Lower leg skin (tissue), 4 donors: ENCODE measurements around the gene ADGRG2. TPM values are rescaled to one million over a fixed set of nuclear protein-coding genes. Genes with fewer than 3 reads are reported as not detected.

Experiments
- DNase-seq, 2 donors: peaks; one replicate each; pipeline ENCODE4 v3.0.0-alpha.2; 2019; ENCODE audit warnings: low spot score in 2 of 2
- H3K4me3 ChIP-seq: fragments of 200-600 bp; sonication (generic); 2 replicates; pipeline ENCODE4 v1.5.1; 2017; ENCODE audit warnings: mild to moderate bottlenecking, low read depth; ENCODE audit not compliant: poor library complexity, severe bottlenecking
- CTCF ChIP-seq, 3 donors: fragments of 450-650 bp; IDR thresholded peaks; one replicate each; pipeline ENCODE4 v1.5.1; 2016; ENCODE audit warnings: antibody characterized with exemption in 3 of 3, mild to moderate bottlenecking in 3 of 3, moderate library complexity in 2 of 3
- POLR2A ChIP-seq, 2 donors: fragments of 450-650 bp; IDR thresholded peaks; one replicate each; pipeline ENCODE4 v1.6.1; 2016 to 2017; ENCODE audit warnings: antibody characterized with exemption in 2 of 2, mild to moderate bottlenecking in 1 of 2, moderate library complexity in 1 of 2
- WGBS, 2 donors: methylation state at CpG; one replicate each; pipeline ENCODE4 v1.1.5; 2018; 5-methylcytosine and 5-hydroxymethylcytosine counted together
- intact Hi-C: fragments of 100-400 bp; cut with DNase I; formaldehyde crosslinking; loops from one replicate; pipeline ENCODE4 v1.15.0; 2023; ENCODE audit warnings: low total_unique reads
- total RNA-seq, 4 donors: library from RNA; depleted of rRNA; stranded (reverse); fragments of >200 nt; gene quantifications; one replicate each; pipeline ENCODE4 v1.1.0, GENCODE V29; 2016

ADGRG2 gene
- total RNA-seq, 4 donors from 2014 or later, result 0.47 to 0.62 (median 0.56) TPM

- intact Hi-C loops, result no loop called here
- 15 to 28% methylated on average over 18 of the region's 18 CpGs for WGBS, 2 donors
- no peak for DNase-seq
- TF ChIP-seq POLR2A (IDR thresholded peaks at IDR 0.05), result no peak
- no peak for TF ChIP-seq CTCF (IDR thresholded peaks at IDR 0.05)
- H3K4me3 ChIP-seq, result no peak overlapping the region
Measured at GRCh38 chrX:19121466-19121865, 802 bp downstream of the ADGRG2 start.

GRCh38 chrX:19110642-19111041, 11.6 kb downstream of the ADGRG2 start:
- DNase-seq, result no peak
- no peak overlapping the region for H3K4me3 ChIP-seq
- intact Hi-C loops, result no loop called here
- WGBS, 2 donors, result 87 to 95% methylated on average over 2 of the region's 2 CpGs
- TF ChIP-seq CTCF (IDR thresholded peaks at IDR 0.05), result no peak
- no peak for TF ChIP-seq POLR2A (IDR thresholded peaks at IDR 0.05)

- intact Hi-C loops, result no loop called here
- DNase-seq, result no peak
- no peak overlapping the region for H3K4me3 ChIP-seq
- TF ChIP-seq POLR2A (IDR thresholded peaks at IDR 0.05) (no peak), CTCF (IDR thresholded peaks at IDR 0.05) (no peak)
- 25 to 35% methylated on average over 6 of the region's 6 CpGs for WGBS, 2 donors
Measured at GRCh38 chrX:19107035-19107434, 15.2 kb downstream of the ADGRG2 start.

GRCh38 chrX:19100586-19100985, 21.7 kb downstream of the ADGRG2 start:
- no peak for DNase-seq
- no peak overlapping the region for H3K4me3 ChIP-seq
- intact Hi-C loops, result no loop called here
- TF ChIP-seq POLR2A (IDR thresholded peaks at IDR 0.05) (no peak), CTCF (IDR thresholded peaks at IDR 0.05) (no peak)
- WGBS, 2 donors, result 90 to 94% methylated on average over 9 of the region's 9 CpGs

GRCh38 chrX:19097553-19098283, 24.6 kb downstream of the ADGRG2 start:
- 83 to 84% methylated on average over 8 to 12 of the region's 12 CpGs for WGBS, 2 donors
- no peak for DNase-seq
- intact Hi-C loops, result no loop called here
- no peak for TF ChIP-seq POLR2A (IDR thresholded peaks at IDR 0.05)
- TF ChIP-seq CTCF (IDR thresholded peaks at IDR 0.05), result no peak
- H3K4me3 ChIP-seq, result no peak overlapping the region

- no peak for TF ChIP-seq POLR2A (IDR thresholded peaks at IDR 0.05)
- no peak for TF ChIP-seq CTCF (IDR thresholded peaks at IDR 0.05)
- intact Hi-C loops, result no loop called here
- DNase-seq, result no peak
- no peak overlapping the region for H3K4me3 ChIP-seq
- WGBS, 2 donors, result 41 to 86% methylated on average over 2 of the region's 2 CpGs
Measured at GRCh38 chrX:19096586-19096985, 25.7 kb downstream of the ADGRG2 start.
